ENCODE data around the gene RGP1. TPM values are rescaled to one million over a fixed set of nuclear protein-coding genes. Genes with fewer than 3 reads are reported as not detected.

RGP1 gene
- total RNA-seq, 2 donors from 2014 or later, result 24.6 to 30.1 TPM

DNA sequence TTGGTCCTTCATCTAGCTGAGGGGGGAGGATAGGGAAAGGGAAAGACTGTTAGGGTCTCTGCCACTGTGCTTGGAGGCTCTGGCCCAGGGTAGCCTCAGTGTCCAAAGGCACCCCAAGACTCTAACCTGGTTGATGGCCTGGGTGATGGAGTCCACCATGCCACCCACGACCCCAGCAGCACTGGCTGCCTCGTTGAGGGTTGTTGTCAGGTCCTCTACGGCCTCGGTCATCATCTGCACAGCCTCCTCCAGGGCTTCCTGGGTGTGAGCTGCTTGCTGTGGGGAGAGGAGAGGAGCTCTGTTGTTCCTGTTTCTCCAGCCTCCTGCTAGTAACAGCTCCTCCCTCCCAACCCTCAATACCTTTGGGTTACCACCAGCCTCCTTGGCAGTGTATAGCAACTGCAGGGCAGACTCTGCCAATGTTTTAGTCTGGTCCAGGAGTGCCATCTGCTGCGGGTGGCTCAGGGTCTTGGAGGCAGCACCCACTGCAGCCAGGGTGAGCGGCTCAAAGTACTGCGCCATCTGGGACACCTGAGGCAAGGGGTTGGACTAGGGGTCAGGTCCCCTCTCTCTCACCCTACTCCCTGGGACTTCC lies 43.2 kb upstream of the RGP1 start:
- 95% methylated on average over 7 of the region's 7 CpGs; no CpG with 5 or more reads in 1 of the 2 experiments for WGBS, 2 experiments (ENCODE audit: insufficient coverage in 1 of 2, insufficient read length in 1 of 2)
- Mint-ChIP-seq H3K4me1 (no peaks in the 10 kb centered on the region), H3K27me3 (ENCODE audit: insufficient read depth) (no peaks in the 10 kb centered on the region), H3K27ac (no peak overlapping the region), H3K36me3 (ENCODE audit: low read depth) (peaks cover 74% of the 10 kb centered on the region), H3K4me3 (no peak overlapping the region), H3K9me3 (no peaks in the 10 kb centered on the region)
- Histone ChIP-seq H3K27me3 (ENCODE audit: control insufficient read depth, insufficient read depth, low read length, poor library complexity, severe bottlenecking) (no peaks in the 10 kb centered on the region), H3K36me3 (ENCODE audit: control insufficient read depth, insufficient read depth, low read length) (peaks cover 88% of the 10 kb centered on the region), H3K4me3 (ENCODE audit: low read length) (no peak overlapping the region), H3K27ac (ENCODE audit: low read depth, low read length) (no peak overlapping the region), H3K9me3 (ENCODE audit: control insufficient read depth, low read length) (no peaks in the 10 kb centered on the region), H3K4me1 (ENCODE audit: control insufficient read depth, insufficient read depth, low read length) (no peaks in the 10 kb centered on the region), H3K9ac (ENCODE audit: extremely low read depth, low read length, poor library complexity, severe bottlenecking) (no peak overlapping the region)
- DNase-seq, result no peak
- TF ChIP-seq, protein P1, sequence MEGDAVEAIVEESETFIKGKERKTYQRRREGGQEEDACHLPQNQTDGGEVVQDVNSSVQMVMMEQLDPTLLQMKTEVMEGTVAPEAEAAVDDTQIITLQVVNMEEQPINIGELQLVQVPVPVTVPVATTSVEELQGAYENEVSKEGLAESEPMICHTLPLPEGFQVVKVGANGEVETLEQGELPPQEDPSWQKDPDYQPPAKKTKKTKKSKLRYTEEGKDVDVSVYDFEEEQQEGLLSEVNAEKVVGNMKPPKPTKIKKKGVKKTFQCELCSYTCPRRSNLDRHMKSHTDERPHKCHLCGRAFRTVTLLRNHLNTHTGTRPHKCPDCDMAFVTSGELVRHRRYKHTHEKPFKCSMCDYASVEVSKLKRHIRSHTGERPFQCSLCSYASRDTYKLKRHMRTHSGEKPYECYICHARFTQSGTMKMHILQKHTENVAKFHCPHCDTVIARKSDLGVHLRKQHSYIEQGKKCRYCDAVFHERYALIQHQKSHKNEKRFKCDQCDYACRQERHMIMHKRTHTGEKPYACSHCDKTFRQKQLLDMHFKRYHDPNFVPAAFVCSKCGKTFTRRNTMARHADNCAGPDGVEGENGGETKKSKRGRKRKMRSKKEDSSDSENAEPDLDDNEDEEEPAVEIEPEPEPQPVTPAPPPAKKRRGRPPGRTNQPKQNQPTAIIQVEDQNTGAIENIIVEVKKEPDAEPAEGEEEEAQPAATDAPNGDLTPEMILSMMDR (conservative IDR thresholded peaks at IDR 0.05), result no peak

DNA sequence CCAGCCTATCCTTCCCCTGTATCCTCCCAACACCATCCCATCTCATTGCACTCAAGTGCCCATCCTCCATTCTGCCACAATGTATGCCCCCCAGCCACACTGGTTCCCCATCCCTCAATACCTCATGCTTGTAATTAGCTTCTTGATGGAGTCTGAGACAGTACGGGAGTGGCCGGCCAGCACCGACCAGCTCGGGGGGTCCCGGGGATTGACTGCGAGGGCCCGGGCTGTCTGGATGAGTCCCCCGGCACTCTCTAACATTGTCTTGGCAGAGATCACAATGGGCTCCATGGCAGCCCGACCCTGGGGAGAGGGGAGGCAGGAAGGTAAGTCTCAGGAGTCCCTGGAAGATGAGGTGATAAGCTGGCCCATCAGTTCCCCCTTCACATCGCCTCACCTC lies 42.1 kb upstream of the RGP1 start:
- Mint-ChIP-seq H3K4me3 (no peak overlapping the region), H3K9me3 (no peaks in the 10 kb centered on the region), H3K27me3 (ENCODE audit: insufficient read depth) (no peaks in the 10 kb centered on the region), H3K4me1 (no peaks in the 10 kb centered on the region), H3K27ac (no peak overlapping the region), H3K36me3 (ENCODE audit: low read depth) (peaks cover 84% of the 10 kb centered on the region)
- TF ChIP-seq, protein P1 (conservative IDR thresholded peaks at IDR 0.05), result no peak
- no peaks in the 10 kb centered on the region for H3K9me3 ChIP-seq (ENCODE audit: control insufficient read depth, low read length)
- no peaks in the 10 kb centered on the region for H3K27me3 ChIP-seq (ENCODE audit: control insufficient read depth, insufficient read depth, low read length, poor library complexity, severe bottlenecking)
- H3K4me1 ChIP-seq (ENCODE audit: control insufficient read depth, insufficient read depth, low read length), result no peaks in the 10 kb centered on the region
- no peak overlapping the region for H3K27ac ChIP-seq (ENCODE audit: low read depth, low read length)
- peaks cover 88% of the 10 kb centered on the region for H3K36me3 ChIP-seq (ENCODE audit: control insufficient read depth, insufficient read depth, low read length)
- no peak for DNase-seq
- H3K4me3 ChIP-seq (ENCODE audit: low read length), result no peak overlapping the region
- H3K9ac ChIP-seq (ENCODE audit: extremely low read depth, low read length, poor library complexity, severe bottlenecking), result no peak overlapping the region
- WGBS, 2 experiments (ENCODE audit: insufficient coverage in 1 of 2, insufficient read length in 1 of 2), result 89 to 100% methylated on average over 1 to 10 of the region's 10 CpGs

DNA sequence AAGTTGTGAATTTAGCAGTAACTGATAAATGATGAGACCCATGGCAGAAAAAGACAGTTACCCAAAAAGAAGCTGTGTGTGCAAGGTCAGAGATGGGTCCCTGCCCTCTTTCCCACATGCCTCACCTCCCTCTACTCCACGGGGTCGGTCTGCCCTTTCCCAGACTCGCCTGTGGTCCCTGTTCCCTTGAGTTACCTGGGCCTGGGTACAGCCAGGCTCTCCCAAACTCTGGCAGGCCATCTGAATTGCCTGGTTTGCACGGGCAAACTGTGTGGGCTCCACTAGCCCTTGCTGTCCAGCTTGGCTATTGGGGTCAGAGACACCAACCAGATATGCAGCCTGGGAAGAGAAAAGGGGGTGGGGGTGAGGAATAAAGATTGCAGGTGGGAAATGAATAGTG lies 40.9 kb upstream of the RGP1 start:
- Mint-ChIP-seq H3K9me3 (no peaks in the 10 kb centered on the region), H3K36me3 (ENCODE audit: low read depth) (peaks cover 86% of the 10 kb centered on the region), H3K27ac (no peak overlapping the region), H3K4me1 (no peaks in the 10 kb centered on the region), H3K27me3 (ENCODE audit: insufficient read depth) (no peaks in the 10 kb centered on the region), H3K4me3 (no peak overlapping the region)
- DNase-seq, result no peak
- no peak overlapping the region for H3K9ac ChIP-seq (ENCODE audit: extremely low read depth, low read length, poor library complexity, severe bottlenecking)
- no peak overlapping the region for H3K4me3 ChIP-seq (ENCODE audit: low read length)
- peaks cover 90% of the 10 kb centered on the region for H3K36me3 ChIP-seq (ENCODE audit: control insufficient read depth, insufficient read depth, low read length)
- TF ChIP-seq, protein P1 (conservative IDR thresholded peaks at IDR 0.05), result no peak
- no peak overlapping the region for H3K27ac ChIP-seq (ENCODE audit: low read depth, low read length)
- H3K27me3 ChIP-seq (ENCODE audit: control insufficient read depth, insufficient read depth, low read length, poor library complexity, severe bottlenecking), result no peaks in the 10 kb centered on the region
- WGBS, 2 experiments (ENCODE audit: insufficient coverage in 1 of 2, insufficient read length in 1 of 2), result 95 to 100% methylated on average over 1 to 4 of the region's 4 CpGs
- H3K4me1 ChIP-seq (ENCODE audit: control insufficient read depth, insufficient read depth, low read length), result no peaks in the 10 kb centered on the region
- no peaks in the 10 kb centered on the region for H3K9me3 ChIP-seq (ENCODE audit: control insufficient read depth, low read length)

Measured in endodermal cell (in vitro differentiated cells).